GM18505 (cell line): ENCODE measurements around the gene CCL3.

ENCODE experiments used
- ATAC-seq: cut with Tn5 transposase; IDR thresholded peaks from one replicate; pipeline ENCODE4 v1.9.1; 2021; ENCODE audit not compliant: unreplicated experiment
- POLR2A ChIP-seq: IDR thresholded peaks from 4 replicates; pipeline ENCODE4 v1.6.1; 2011; ENCODE audit warnings: borderline replicate concordance; ENCODE audit not compliant: insufficient read depth, insufficient read length; ENCODE audit errors: extremely low read depth

CCL3 gene

GRCh38 chr17:36089888-36090836, at the start of gene CCL3:
Gene CCL3 (minus strand): TSS chr17:36090143. CDS start chr17:36090058, 85 bp downstream.
- ATAC-seq: peak; percentile 56
- peak; percentile 98 for TF ChIP-seq POLR2A

- TF ChIP-seq POLR2A: no peak
- ATAC-seq: no peak
Observed at GRCh38 chr17:36136439-36136838, 46.5 kb upstream of the CCL3 start.

- no peak for ATAC-seq
- no peak for TF ChIP-seq POLR2A
Observed at GRCh38 chr17:36136036-36136435, 46.1 kb upstream of the CCL3 start.

- TF ChIP-seq POLR2A: no peak
- no peak for ATAC-seq
Observed at GRCh38 chr17:36135465-36135864, 45.5 kb upstream of the CCL3 start.

GRCh38 chr17:36133602-36134236, 43.8 kb upstream of the CCL3 start:
- no peak for TF ChIP-seq POLR2A
- no peak for ATAC-seq

- ATAC-seq: no peak
- no peak for TF ChIP-seq POLR2A
Observed at GRCh38 chr17:36132421-36132831, 42.5 kb upstream of the CCL3 start.

- TF ChIP-seq POLR2A: no peak
- no peak for ATAC-seq
Observed at GRCh38 chr17:36131931-36132330, 42.0 kb upstream of the CCL3 start.

GRCh38 chr17:36131421-36131820, 41.5 kb upstream of the CCL3 start:
- no peak for ATAC-seq
- no peak for TF ChIP-seq POLR2A

- TF ChIP-seq POLR2A: no peak
Observed at GRCh38 chr17:36130346-36130745, 40.4 kb upstream of the CCL3 start.

GRCh38 chr17:36129616-36130015, 39.7 kb upstream of the CCL3 start:
- TF ChIP-seq POLR2A: no peak
- ATAC-seq: no peak

More at GRCh38 chr17:36130346-36130745, 40.4 kb upstream of the CCL3 start:
- no peak for ATAC-seq

- ATAC-seq: no peak
- no peak for TF ChIP-seq POLR2A
Observed at GRCh38 chr17:36128411-36128978, 38.6 kb upstream of the CCL3 start.

GRCh38 chr17:36127911-36128310, 38.0 kb upstream of the CCL3 start:
- no peak for ATAC-seq
- TF ChIP-seq POLR2A: no peak

- peak; percentile 69 for ATAC-seq
- TF ChIP-seq POLR2A: no peak
Observed at GRCh38 chr17:36127199-36127893, 37.4 kb upstream of the CCL3 start.

- no peak for TF ChIP-seq POLR2A
- no peak for ATAC-seq
Observed at GRCh38 chr17:36124879-36125824, 35.2 kb upstream of the CCL3 start.
